Measurements from ENCODE around the gene MVD.

Gene MVD, protein sequence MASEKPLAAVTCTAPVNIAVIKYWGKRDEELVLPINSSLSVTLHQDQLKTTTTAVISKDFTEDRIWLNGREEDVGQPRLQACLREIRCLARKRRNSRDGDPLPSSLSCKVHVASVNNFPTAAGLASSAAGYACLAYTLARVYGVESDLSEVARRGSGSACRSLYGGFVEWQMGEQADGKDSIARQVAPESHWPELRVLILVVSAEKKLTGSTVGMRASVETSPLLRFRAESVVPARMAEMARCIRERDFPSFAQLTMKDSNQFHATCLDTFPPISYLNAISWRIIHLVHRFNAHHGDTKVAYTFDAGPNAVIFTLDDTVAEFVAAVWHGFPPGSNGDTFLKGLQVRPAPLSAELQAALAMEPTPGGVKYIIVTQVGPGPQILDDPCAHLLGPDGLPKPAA

GRCh38 chr16:88662843-88663606 lies at the start of gene MVD:
MVD (minus strand) TSS chr16:88663091; CDS start chr16:88663080, 11 bp downstream.
- peak; percentile 97 for DNase-seq (ENCODE audit: low spot score)

DNA sequence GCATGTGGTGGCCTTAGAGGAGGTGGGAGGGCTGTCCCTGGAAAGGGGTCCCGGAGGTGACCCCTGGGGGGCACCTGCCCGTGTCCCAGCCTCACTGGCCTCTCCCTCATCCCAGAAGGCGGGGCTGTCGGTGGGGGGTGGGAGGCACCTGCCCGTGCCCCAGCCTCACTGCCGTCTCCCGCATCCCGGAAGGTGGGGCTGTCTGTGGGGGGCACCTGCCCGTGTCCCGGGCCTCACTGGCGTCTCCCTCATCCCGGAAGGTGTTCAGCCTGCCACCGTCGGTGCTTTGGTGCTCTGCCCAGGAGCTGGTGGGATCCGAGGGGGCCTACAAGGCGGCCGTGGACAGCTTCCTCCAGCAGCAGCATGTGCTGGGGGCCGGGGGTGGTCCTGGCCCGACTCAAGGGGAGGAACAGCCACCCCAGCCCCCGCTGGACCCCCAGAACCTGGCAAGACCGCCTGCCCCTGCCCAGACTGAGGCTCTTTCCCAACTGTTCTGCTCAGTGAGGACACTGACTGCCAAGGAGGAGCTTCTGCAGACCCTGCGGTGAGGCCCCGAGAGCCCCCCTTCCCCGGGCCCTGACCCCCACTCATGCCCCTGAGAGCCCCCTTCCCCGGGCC lies 49.6 kb upstream of the MVD start:
- no peak for DNase-seq (ENCODE audit: low spot score)

DNA sequence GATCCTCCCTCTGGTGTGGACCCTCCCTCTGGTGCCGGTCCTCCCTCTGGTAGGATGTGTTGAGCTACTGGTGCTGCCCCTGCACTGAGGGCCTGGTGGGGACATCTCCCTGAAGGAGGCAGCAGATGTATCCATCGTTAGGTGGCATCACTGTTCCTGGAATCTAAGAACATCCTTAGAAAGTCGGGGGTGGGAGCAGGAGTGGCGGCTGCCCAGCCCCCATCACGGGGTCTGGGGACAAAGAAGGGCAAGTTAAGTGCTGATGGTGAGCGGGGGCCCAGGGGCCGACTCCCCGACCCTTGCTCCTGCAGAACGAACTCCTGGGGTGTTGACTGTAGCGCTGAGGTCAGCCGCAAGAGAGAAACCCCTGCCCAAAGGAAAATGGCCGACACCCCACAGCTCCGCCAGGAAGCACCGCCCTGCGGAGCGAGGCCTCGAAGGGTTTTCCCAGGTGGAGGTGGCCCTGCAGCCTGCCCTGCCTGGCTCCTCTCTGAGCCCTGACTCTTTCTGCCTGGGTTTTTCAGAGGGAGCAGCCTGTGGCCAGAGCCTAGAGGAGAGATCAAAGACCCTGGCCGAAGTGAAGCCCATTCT lies 49.0 kb upstream of the MVD start:
- no peak for DNase-seq (ENCODE audit: low spot score)

DNA sequence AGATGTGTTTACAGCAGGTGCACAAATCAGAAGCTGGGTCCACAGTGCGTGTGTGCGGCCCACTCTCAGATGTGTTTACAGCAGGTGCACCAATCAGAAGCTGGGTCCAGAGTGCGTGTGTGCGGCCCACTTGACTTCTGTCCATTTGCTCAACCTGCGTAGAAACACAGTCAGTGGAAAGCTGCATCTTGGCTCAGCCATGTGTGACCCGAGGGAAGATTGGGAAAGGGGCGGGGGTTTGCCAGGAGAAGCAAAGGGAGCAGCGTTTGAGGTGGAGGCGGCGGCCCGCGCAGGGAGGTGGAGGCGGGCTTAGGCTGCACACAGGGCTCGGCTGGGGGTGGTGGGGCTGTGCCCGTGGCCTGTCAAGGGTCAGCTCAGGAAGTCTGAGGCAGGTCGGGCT lies 47.7 kb upstream of the MVD start:
- no peak for DNase-seq (ENCODE audit: low spot score)

- no peak for DNase-seq (ENCODE audit: low spot score)
Measured at GRCh38 chr16:88706965-88707826, 44.3 kb upstream of the MVD start.

GRCh38 chr16:88706229-88706964 lies 43.5 kb upstream of the MVD start, which contains the start of the genes CTU2 and RNF166:
CTU2 (plus strand) TSS chr16:88706503; CDS start chr16:88706531, 28 bp downstream.
RNF166 (minus strand) TSS chr16:88706408; CDS start chr16:88706325, 83 bp downstream.
- peak; percentile 93 for DNase-seq (ENCODE audit: low spot score)

- no peak for DNase-seq (ENCODE audit: low spot score)
Measured at GRCh38 chr16:88705801-88706228, 42.9 kb upstream of the MVD start.

GRCh38 chr16:88705076-88705684 lies 42.3 kb upstream of the MVD start:
- DNase-seq (ENCODE audit: low spot score): no peak

GRCh38 chr16:88703486-88704309 lies 40.8 kb upstream of the MVD start:
- DNase-seq (ENCODE audit: low spot score): no peak

DNA sequence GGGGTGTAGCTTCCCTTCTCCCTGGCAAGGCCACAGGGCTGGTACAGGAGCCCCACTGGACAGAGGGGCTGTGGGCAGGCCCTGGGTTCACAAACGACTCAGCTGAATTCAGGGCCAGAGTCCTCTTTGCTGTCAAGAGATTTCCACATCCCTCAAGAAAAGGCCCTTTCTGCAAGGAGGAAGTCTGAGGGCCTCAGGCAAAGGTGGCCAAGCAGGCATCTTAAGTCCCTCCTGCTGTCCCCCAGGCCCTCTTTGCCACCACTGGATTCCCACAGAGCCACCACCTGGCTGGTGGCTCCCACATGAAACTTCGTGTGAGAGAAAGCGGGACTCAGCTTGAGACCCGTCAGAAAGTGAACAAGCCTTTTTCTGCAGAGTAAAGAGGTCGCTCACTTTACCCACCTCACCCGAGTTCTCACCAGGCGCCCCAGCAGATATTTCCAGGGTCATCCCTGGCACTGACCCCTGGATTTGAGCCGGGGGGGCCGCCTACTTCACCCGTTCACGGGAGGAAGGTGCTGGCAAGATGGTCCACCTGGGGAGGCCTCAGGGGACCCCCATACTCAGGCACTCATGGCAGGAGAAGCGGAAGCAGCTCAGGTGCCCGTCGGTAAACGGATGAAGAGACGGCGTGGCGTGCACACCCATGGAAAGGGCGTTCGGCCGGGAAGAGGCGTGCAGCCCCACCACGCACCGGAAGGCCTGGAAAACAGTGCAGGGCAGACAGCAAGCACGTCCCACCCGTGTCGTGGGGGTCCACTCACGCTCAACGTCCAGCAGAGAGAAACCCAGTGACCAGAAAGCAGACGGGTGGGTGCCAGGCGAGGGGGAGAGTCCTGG lies 39.7 kb upstream of the MVD start:
- no peak for DNase-seq (ENCODE audit: low spot score)

- no peak for DNase-seq (ENCODE audit: low spot score)
Measured at GRCh38 chr16:88701581-88702370, 38.9 kb upstream of the MVD start.

DNA sequence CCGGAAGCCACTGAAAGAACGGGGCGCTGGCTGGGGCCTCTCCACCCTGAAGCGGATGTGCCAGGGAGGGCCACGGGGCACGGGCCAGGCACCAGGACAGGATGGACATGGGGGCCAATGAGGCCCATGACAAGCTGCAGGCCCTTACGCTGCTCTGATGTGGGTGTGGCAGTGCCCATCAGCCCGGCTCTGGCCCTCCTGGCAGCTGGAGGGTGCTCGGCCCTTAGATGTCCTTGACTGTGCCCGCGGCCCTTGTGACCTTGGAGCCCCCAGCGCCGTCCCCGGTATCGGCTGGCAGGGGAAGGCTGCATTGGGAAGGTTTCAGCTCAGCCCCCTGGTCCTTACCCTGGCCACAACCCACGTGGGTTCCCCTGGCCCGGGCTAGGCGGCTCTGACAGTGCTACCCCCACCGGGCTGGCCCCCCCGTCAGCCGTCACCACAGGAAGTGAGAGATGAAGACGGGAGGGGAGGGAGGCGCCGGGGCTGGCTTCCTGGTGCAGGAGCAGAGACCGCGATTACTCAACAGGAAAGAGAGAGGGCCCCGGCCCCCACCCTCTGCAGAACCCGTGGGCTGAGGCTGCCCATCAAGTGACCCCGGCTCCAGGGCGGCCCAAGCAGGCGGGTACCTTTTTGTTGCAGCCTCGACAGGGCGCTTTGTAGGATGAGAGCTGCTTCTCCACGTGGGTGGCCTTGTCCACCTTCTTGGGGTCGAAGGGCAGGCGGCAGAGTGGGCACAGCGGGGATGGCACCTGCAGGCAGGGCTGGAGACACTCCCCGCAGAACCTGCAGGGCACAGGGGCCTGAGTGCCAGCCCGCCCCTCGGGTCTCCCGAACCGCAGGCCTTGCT lies 38.0 kb upstream of the MVD start:
- DNase-seq (ENCODE audit: low spot score): no peak

GRCh38 chr16:88700322-88700635 lies 37.4 kb upstream of the MVD start:
- DNase-seq (ENCODE audit: low spot score): no peak

DNA sequence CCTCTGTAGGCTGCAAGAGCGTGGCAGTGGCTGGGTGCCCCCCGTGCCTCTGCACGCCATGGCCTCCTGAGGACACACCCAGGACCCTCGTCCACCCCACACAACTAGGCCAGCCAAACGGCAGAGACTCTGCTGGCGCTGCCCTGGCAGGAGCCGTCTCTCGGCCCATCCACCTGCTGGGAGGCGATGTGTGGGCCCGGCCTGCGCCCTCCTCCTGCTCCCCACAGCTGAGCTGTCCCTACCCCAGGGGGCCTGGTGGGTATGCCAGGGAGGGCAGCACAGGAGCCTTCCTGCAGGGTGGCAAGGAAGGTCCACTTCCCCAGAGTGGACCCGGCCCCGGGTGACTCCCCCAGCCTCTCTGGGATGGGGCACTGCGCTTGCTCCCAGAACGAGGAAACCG lies 36.3 kb upstream of the MVD start:
- DNase-seq (ENCODE audit: low spot score): no peak

DNA sequence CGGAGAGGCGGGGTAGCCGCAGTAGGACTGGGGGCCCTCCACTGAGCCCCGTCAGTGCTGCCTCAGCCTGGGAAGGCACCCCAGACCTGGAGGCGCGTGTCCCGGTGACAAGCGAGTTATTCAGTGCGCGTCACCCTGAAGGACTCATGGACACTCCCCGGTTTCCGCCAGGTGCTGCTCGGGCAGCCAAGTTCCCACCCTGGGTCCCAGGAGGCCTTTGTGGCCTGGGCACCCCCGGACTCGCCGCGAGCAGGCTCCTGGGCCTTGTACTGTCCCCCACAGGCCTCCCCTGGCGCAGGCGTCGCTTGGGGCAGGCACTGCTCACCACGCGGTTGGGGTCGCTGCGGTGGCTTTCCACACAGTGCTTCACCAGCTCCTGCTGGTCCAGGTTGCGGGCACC lies 35.8 kb upstream of the MVD start:
- DNase-seq (ENCODE audit: low spot score): no peak

- no peak for DNase-seq (ENCODE audit: low spot score)
Measured at GRCh38 chr16:88697831-88698615, 35.1 kb upstream of the MVD start.

Measured in left forelimb (tissue), 1 donor.